H9 (cell line): ENCODE measurements around the gene ISOC1. TPM values are rescaled to one million over a fixed set of nuclear protein-coding genes. Genes with fewer than 3 reads are reported as not detected.

Source experiments
- DNase-seq: peaks from one replicate; pipeline ENCODE4 v3.0.0-alpha.2; 2017
- H2AFZ ChIP-seq: one replicate; pipeline ENCODE4 v1.6.1; 2013; ENCODE audit warnings: mild to moderate bottlenecking, low read length, control low read depth, moderate library complexity
- H2AK5ac ChIP-seq: 2 replicates; pipeline ENCODE4 v1.6.1; 2013; ENCODE audit warnings: low read length, control low read depth, mixed read lengths; ENCODE audit not compliant: insufficient read length
- H2BK120ac ChIP-seq: one replicate; pipeline ENCODE4 v1.6.1; 2013; ENCODE audit warnings: low read depth, mild to moderate bottlenecking, low read length, control low read depth, inconsistent platforms; ENCODE audit not compliant: poor library complexity, severe bottlenecking
- H2BK12ac ChIP-seq: 2 replicates; pipeline ENCODE4 v1.6.1; 2013; ENCODE audit warnings: low read length, control low read depth, mixed read lengths, low read depth; ENCODE audit not compliant: insufficient read length
- H2BK15ac ChIP-seq: 2 replicates; pipeline ENCODE4 v1.6.1; 2013; ENCODE audit warnings: low read depth, low read length, control low read depth
- H2BK20ac ChIP-seq: one replicate; pipeline ENCODE4 v1.6.1; 2013; ENCODE audit warnings: low read depth, mild to moderate bottlenecking, low read length, control low read depth, inconsistent platforms; ENCODE audit not compliant: poor library complexity, severe bottlenecking
- H2BK5ac ChIP-seq: 2 replicates; pipeline ENCODE4 v1.6.1; 2013; ENCODE audit warnings: low read length, control low read depth, mixed read lengths; ENCODE audit not compliant: insufficient read length
- H3K14ac ChIP-seq: 2 replicates; pipeline ENCODE4 v1.6.1; 2013; ENCODE audit warnings: low read length, control low read depth; ENCODE audit not compliant: insufficient read depth
- H3K18ac ChIP-seq: 2 replicates; pipeline ENCODE4 v1.6.1; 2013; ENCODE audit warnings: low read depth, mild to moderate bottlenecking, mixed read lengths, low read length, control low read depth; ENCODE audit not compliant: insufficient read length
- H3K23ac ChIP-seq: 2 replicates; pipeline ENCODE4 v1.6.1; 2013; ENCODE audit warnings: low read length, control low read depth, mixed read lengths, low read depth; ENCODE audit not compliant: insufficient read length
- H3K23me2 ChIP-seq: 2 replicates; pipeline ENCODE4 v1.6.1; 2013; ENCODE audit warnings: low read depth, mild to moderate bottlenecking, mixed read lengths, low read length, control low read depth; ENCODE audit not compliant: insufficient read length, poor library complexity, severe bottlenecking
- H3K27ac ChIP-seq: 2 replicates; pipeline ENCODE4 v1.5.1; 2013; ENCODE audit warnings: low read length, control low read depth, mixed read lengths, low read depth; ENCODE audit not compliant: insufficient read length
- H3K27me3 ChIP-seq: 2 replicates; pipeline ENCODE4 v1.6.1; 2013; ENCODE audit warnings: low read length, control low read depth, inconsistent platforms; ENCODE audit not compliant: insufficient read depth
- H3K4ac ChIP-seq: 2 replicates; pipeline ENCODE4 v1.6.1; 2013; ENCODE audit warnings: low read depth, mild to moderate bottlenecking, control low read depth, inconsistent platforms, low read length, moderate library complexity
- H3K4me1 ChIP-seq: 2 replicates; pipeline ENCODE4 v1.6.1; 2013; ENCODE audit warnings: low read length, control low read depth, inconsistent platforms; ENCODE audit not compliant: insufficient read depth
- H3K4me2 ChIP-seq: 2 replicates; pipeline ENCODE4 v1.6.1; 2013; ENCODE audit warnings: low read length, control low read depth, mixed read lengths; ENCODE audit not compliant: insufficient read length, insufficient read depth
- H3K56ac ChIP-seq: 2 replicates; pipeline ENCODE4 v1.6.1; 2013; ENCODE audit warnings: low read depth, mild to moderate bottlenecking, mixed read lengths, low read length, control low read depth; ENCODE audit not compliant: insufficient read length
- H3K79me1 ChIP-seq: 2 replicates; pipeline ENCODE4 v1.6.1; 2013; ENCODE audit warnings: low read depth, mild to moderate bottlenecking, moderate library complexity, low read length, control low read depth, inconsistent platforms; ENCODE audit not compliant: insufficient read depth, poor library complexity, severe bottlenecking
- H3K79me2 ChIP-seq: 2 replicates; pipeline ENCODE4 v1.6.1; 2013; ENCODE audit warnings: low read length, control low read depth, inconsistent platforms; ENCODE audit not compliant: insufficient read depth
- H3K9ac ChIP-seq: 2 replicates; pipeline ENCODE4 v1.6.1; 2013; ENCODE audit warnings: low read length, control low read depth, mixed read lengths; ENCODE audit not compliant: insufficient read length; ENCODE audit errors: extremely low read depth
- H3K9me3 ChIP-seq: one replicate; pipeline ENCODE4 v1.6.1; 2013; ENCODE audit warnings: low read depth, low read length, inconsistent platforms; ENCODE audit not compliant: control insufficient read depth
- H3T11ph ChIP-seq: one replicate; pipeline ENCODE4 v1.6.1; 2013; ENCODE audit warnings: mild to moderate bottlenecking, low read length, control low read depth, inconsistent platforms
- H4K20me1 ChIP-seq: one replicate; pipeline ENCODE4 v1.6.1; 2013; ENCODE audit not compliant: control insufficient read depth, insufficient read length, insufficient read depth
- H4K5ac ChIP-seq: 2 replicates; pipeline ENCODE4 v1.6.1; 2013; ENCODE audit warnings: low read depth, mild to moderate bottlenecking, mixed read lengths, low read length, control low read depth; ENCODE audit not compliant: insufficient read length
- H4K8ac ChIP-seq: replicated peaks from 2 replicates; pipeline ENCODE4 v1.6.1; 2013; ENCODE audit warnings: low read length, control low read depth, mixed read lengths, low read depth; ENCODE audit not compliant: insufficient read length
- H4K91ac ChIP-seq: 2 replicates; pipeline ENCODE4 v1.6.1; 2013; ENCODE audit warnings: low read depth, mild to moderate bottlenecking, moderate library complexity, mixed read lengths, low read length, control low read depth; ENCODE audit not compliant: insufficient read length
- H3K27ac Mint-ChIP-seq, 3 experiments: 2 replicates in 2 of 3; 3 replicates in 1 of 3; pipeline ENCODE4 v1.8.0; 2020 to 2021; ENCODE audit warnings: mixed read lengths in 3 of 3, mild to moderate bottlenecking in 1 of 3, moderate library complexity in 1 of 3
- H3K27me3 Mint-ChIP-seq: 2 replicates; pipeline ENCODE4 v1.8.0; 2021; ENCODE audit warnings: low read depth, mild to moderate bottlenecking, moderate library complexity, mixed read lengths
- H3K36me3 Mint-ChIP-seq, 3 experiments: 2 replicates in 2 of 3; 3 replicates in 1 of 3; pipeline ENCODE4 v1.8.0; 2020 to 2021; ENCODE audit warnings: low read depth in 3 of 3, mixed read lengths in 3 of 3; ENCODE audit not compliant: insufficient read depth in 1 of 3
- H3K4me1 Mint-ChIP-seq, 2 experiments: 2 replicates each; pipeline ENCODE4 v1.8.0; 2020; ENCODE audit warnings: mixed read lengths in 2 of 2
- H3K4me3 Mint-ChIP-seq, 2 experiments: 2 replicates in 1 of 2; 3 replicates in 1 of 2; pipeline ENCODE4 v1.8.0; 2020 to 2021; ENCODE audit warnings: mild to moderate bottlenecking in 2 of 2, mixed read lengths in 2 of 2, moderate library complexity in 1 of 2
- H3K9me3 Mint-ChIP-seq, 2 experiments: 2 replicates in 1 of 2; 3 replicates in 1 of 2; pipeline ENCODE4 v1.8.0; 2020; ENCODE audit warnings: mild to moderate bottlenecking in 2 of 2, mixed read lengths in 2 of 2, moderate library complexity in 1 of 2
- WGBS: extraction: QIAGEN DNeasy Blood & Tissue Kit; methylation state at CpG from one replicate; pipeline ENCODE4 v1.1.7; 2013; ENCODE audit warnings: missing lambda C conversion rate, low lambda C conversion rate, mixed read lengths; ENCODE audit not compliant: insufficient read length; ENCODE audit errors: extremely low coverage; 5-methylcytosine and 5-hydroxymethylcytosine counted together
- total RNA-seq: library from RNA; stranded (reverse); gene quantifications from 2 replicates; pipeline ENCODE4 v1.2.1, GENCODE V29; 2021
- TF ChIP-seq, protein P1 (sequence below): fragments of 200-600 bp; sonication (generic); conservative IDR thresholded peaks from 3 replicates; pipeline ENCODE4 v1.8.0; 2021; ENCODE audit warnings: antibody characterized with exemption, mild to moderate bottlenecking

ISOC1 gene
- total RNA-seq, 1 experiment from 2014 or later, result 23.0 TPM

DNA sequence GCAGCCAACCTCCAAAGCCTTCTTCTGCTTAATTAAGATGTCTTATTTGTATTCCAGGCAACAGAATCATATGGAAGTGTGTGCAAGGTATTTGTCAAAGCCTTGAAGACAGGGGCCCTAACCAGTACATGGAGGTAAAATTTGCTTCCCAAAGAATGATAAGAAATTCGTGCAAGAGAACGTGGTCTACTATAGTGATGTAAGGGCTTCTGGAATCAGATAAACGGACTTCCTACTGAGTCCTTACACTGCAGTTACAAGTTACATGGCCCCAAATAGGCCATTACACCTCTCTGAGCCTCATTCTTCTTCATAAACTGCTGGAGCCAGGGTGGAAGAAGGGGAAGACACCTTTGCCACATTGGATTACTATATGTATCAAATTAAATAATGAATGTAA lies 15.9 kb upstream of the ISOC1 start:
- no CpG with 5 or more reads among the region's 3 CpGs for WGBS
- Histone ChIP-seq H3K79me2 (no peaks in the 10 kb centered on the region), H4K20me1 (no peaks in the 10 kb centered on the region), H2BK5ac (no peak overlapping the region), H3K14ac (no peak overlapping the region), H3K18ac (no peak overlapping the region), H3K79me1 (no peaks in the 10 kb centered on the region), H3K27ac (no peak overlapping the region), H3K9me3 (no peaks in the 10 kb centered on the region), H3K4me1 (no peaks in the 10 kb centered on the region), H2BK20ac (no peak overlapping the region), H4K5ac (no peak overlapping the region), H3T11ph (no peak overlapping the region), H2AFZ (no peak overlapping the region), H3K9ac (no peak overlapping the region), H4K8ac (no peak overlapping the region), H3K27me3 (no peaks in the 10 kb centered on the region), H3K23me2 (no peaks in the 10 kb centered on the region), H3K4ac (no peak overlapping the region), H3K56ac (no peak overlapping the region), H2BK15ac (no peak overlapping the region), H2BK120ac (no peak overlapping the region), H2BK12ac (no peak overlapping the region), H3K23ac (no peak overlapping the region), H3K4me2 (no peak overlapping the region), H2AK5ac (no peak overlapping the region), H4K91ac (no peak overlapping the region)
- TF ChIP-seq, protein P1, sequence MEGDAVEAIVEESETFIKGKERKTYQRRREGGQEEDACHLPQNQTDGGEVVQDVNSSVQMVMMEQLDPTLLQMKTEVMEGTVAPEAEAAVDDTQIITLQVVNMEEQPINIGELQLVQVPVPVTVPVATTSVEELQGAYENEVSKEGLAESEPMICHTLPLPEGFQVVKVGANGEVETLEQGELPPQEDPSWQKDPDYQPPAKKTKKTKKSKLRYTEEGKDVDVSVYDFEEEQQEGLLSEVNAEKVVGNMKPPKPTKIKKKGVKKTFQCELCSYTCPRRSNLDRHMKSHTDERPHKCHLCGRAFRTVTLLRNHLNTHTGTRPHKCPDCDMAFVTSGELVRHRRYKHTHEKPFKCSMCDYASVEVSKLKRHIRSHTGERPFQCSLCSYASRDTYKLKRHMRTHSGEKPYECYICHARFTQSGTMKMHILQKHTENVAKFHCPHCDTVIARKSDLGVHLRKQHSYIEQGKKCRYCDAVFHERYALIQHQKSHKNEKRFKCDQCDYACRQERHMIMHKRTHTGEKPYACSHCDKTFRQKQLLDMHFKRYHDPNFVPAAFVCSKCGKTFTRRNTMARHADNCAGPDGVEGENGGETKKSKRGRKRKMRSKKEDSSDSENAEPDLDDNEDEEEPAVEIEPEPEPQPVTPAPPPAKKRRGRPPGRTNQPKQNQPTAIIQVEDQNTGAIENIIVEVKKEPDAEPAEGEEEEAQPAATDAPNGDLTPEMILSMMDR, result no peak
- no peaks in the 10 kb centered on the region for H3K27me3 Mint-ChIP-seq
- no peaks in the 10 kb centered on the region for H3K4me1 Mint-ChIP-seq
- no peak for DNase-seq
- no peaks in the 10 kb centered on the region for H3K9me3 Mint-ChIP-seq
- H3K27ac Mint-ChIP-seq, result no peak overlapping the region
- H3K4me3 Mint-ChIP-seq, result no peak overlapping the region
- H3K36me3 Mint-ChIP-seq, result no peaks in the 10 kb centered on the region
